GM12801 (cell line): ENCODE data around the gene SYP.

ENCODE experiments used
- CTCF ChIP-seq: IDR thresholded peaks from one replicate; pipeline ENCODE4 v1.5.1; 2011; ENCODE audit warnings: control low read depth; ENCODE audit not compliant: insufficient read length; ENCODE audit errors: extremely low read depth

Gene SYP

GRCh38 chrX:49199906-49200771 lies at the start of gene SYP:
SYP (minus strand) TSS chrX:49200193; CDS start chrX:49200186, 7 bp downstream.
- no peak for TF ChIP-seq CTCF

- no peak for TF ChIP-seq CTCF
Observed at GRCh38 chrX:49249616-49250015, 49.6 kb upstream of the SYP start.

- no peak for TF ChIP-seq CTCF
Observed at GRCh38 chrX:49249071-49249470, 49.1 kb upstream of the SYP start.

- TF ChIP-seq CTCF: no peak
Observed at GRCh38 chrX:49247916-49248811, 48.2 kb upstream of the SYP start.

- TF ChIP-seq CTCF: no peak
Observed at GRCh38 chrX:49247346-49247745, 47.4 kb upstream of the SYP start.

- TF ChIP-seq CTCF: no peak
Observed at GRCh38 chrX:49246541-49246940, 46.5 kb upstream of the SYP start.

- TF ChIP-seq CTCF: no peak
Observed at GRCh38 chrX:49244207-49244606, 44.2 kb upstream of the SYP start.
